HG03460 (cell line): Measurements from ENCODE around the gene ZFYVE21.

ENCODE experiments used
- ATAC-seq: cut with Tn5 transposase; IDR thresholded peaks from one replicate; pipeline ENCODE4 v1.9.1; 2021; ENCODE audit not compliant: unreplicated experiment

The ZFYVE21 gene

GRCh38 chr14:103715052-103716000, at the start of gene ZFYVE21, which contains the start of gene XRCC3:
Gene ZFYVE21, plus strand, starts transcription at chr14:103715810. Its CDS starts 32 bp downstream, at chr14:103715842.
Gene XRCC3, minus strand, starts transcription at chr14:103715451. Its CDS starts 4,364 bp downstream, at chr14:103711087.
- peak; percentile 93 for ATAC-seq

DNA sequence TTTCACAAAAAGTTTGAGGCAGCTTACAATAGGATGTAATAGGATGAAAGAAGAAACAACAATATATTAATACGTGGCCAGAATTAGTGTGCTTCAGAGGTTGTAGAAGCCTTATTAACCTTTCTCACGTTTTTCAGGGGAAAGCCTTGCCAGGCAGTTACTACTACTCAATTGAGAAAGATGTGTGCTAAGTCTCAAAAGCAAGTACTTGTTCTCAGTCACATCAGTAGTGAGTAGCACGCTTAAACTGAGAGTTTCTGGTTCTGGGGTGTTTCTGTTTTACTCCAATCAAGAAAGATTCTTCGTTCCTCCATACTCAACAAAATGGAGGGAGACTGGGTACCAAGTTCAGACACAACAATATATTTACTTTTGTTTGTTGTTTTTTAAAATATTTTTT, 47.9 kb upstream of the ZFYVE21 start:
- ATAC-seq, result no peak

DNA sequence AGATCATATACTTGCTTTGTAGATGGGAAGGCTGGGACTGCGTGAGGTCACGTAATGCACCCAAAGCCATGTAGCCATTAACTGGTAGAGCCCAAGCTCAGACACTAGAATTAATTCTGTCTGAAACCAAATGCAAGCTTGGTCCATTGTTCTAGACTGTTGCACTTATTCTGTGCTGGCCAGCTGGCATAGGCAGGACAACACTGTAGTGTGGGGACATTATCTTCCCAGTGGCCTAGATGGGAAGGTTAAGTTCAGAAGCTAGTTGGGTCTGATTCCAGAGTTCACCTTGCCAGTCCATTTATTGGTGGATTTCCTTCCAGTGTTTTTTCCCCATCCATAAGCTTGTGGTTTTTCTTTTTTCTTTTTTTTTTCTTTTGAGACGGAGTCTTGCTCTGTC, 47.5 kb upstream of the ZFYVE21 start:
- ATAC-seq, result no peak

- no peak for ATAC-seq
Measured at GRCh38 chr14:103669370-103669769, 46.2 kb upstream of the ZFYVE21 start.

GRCh38 chr14:103671911-103672310, 43.7 kb upstream of the ZFYVE21 start:
- no peak for ATAC-seq

DNA sequence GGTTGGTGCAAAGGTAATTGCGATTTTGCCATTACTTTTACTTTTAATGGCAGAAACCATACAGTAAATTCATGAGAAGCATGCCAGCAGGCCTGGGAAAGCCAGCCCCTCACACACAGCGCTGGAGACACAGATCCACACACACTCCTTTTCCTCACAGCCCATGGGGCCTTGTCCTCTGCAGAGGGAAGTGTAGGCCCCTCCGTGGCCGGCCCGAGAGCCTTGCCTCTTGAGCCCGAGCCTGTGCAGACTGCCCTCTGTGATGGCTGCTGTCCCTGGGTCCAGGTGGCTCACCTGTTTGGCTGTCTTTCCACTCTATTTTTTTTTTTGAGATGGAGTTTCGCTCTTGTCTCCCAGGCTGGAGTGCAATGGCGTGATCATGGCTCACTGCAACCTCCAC, 39.7 kb upstream of the ZFYVE21 start:
- no peak for ATAC-seq

DNA sequence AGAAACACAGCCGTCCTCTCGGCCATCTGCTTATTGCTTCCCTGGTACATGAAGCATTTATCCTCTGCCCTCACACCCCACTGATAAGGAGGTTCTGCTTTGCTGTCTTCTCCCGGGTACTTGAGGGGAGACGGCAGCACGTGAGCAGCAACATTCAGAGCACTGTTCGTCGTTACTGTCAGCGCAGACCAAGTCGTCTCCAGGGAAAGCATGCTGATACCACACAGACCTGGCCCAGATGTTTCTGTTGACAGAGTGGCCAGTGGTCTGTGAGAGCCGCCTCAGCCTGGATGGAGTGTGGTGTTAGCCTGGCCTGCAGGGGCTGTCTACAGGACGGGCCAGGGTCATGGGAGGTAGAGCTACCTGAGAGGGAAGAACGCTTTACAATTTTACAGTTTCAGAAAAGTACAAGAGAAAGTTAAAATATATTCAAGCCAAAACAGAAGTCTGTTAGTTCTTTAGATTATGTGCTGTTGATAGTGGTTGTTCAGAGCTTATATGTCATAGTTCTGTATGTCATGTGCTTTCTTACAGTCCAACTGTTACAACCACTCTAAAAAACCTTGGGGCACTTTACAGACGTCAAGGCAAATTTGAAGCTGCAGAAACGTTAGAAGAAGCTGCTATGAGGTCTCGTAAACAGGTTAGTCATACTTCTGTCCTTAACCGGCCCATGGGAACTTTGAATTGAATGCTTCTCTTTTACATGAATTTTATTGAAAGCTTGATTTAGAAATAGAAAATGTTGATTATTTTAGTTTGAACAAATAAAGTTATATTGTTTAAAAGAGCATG, 38.5 kb upstream of the ZFYVE21 start:
- ATAC-seq, result no peak

- ATAC-seq, result peak; percentile 73
Measured at GRCh38 chr14:103679351-103679750, 36.3 kb upstream of the ZFYVE21 start.

GRCh38 chr14:103680491-103681231, 34.9 kb upstream of the ZFYVE21 start:
- no peak for ATAC-seq

- no peak for ATAC-seq
Measured at GRCh38 chr14:103683139-103683538, 32.5 kb upstream of the ZFYVE21 start.

DNA sequence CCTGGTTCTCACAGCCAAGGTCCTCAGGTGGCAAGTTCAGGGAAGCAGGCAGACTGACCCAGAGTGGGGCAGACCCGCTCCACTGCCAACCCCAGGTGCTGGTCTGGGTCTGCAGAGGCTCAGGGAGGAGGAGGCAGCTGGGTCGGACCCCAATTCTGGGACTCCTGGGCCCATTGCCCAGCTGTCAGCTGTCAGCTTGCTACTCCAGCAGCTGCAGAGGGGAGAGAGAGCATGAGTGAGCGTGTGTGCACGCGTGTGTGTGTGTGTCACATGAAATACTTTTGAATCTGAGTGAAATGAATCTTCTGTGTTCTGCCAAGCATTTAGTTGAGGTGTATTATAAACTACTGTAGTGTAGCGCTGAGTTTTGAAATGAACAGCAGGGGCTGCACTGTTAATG, 31.1 kb upstream of the ZFYVE21 start:
- ATAC-seq, result no peak

DNA sequence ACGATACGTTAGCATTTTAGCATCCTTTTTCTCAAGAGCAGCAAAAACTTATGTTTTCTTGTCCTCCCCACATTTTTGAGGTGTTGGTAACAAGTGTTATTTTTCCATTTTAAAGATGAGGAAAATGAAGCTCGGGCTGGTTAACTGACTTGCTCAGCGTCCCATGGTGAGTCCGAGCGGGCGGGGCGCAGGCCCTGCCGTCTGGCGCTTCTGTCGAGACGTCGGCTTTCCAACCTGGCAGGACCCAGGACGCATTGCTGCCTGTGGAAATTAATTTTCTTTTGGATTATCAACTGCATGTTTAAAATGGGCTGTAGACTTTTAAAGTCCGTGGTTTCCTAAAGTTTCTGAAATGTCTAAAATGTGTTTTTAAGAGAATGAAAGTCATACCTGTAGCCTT, 30.7 kb upstream of the ZFYVE21 start:
- ATAC-seq, result no peak

DNA sequence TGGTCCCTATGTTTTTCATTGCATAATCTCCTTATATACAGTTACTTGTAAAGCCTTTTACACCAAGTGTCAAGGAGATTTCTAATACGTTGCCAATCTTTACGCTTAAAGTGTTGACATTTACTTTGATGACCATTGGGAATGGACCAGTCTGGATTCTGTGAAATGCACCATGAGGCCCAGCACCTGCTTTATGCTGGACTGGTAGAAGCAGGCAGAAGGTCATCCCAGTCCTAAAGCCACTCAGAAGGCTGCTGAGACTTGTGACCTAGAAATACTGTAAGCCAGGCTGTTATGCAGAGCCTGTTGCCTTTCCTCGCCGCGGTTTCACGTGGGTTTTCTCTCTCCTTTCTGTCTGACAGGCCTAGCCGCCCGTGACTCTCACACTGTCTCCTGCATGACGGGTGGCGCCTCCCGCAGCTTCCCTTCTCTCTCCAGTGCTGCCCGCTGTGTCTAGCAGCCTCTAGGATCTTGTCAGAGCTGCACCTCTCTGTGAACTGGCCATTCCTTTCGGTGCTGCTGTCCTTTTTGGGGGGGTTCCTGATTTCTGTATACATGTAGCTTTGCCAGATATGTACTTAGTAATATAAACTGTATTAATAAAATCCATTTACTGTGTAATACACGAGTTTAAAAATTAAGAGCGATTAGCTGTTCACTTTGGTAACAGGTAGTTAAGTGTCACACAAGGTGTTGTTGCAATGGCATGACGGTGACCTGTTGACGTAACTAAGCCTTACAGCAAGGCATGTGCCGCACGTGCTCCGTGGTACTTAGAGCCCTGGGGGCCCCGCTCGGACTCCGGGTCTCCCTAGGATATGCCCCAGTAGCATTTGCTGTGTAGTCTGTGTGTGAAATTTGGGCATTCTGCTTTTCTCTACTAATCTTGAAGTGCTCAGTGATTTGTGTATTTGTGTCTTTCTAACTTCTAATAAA, 30.1 kb upstream of the ZFYVE21 start:
- ATAC-seq, result no peak

DNA sequence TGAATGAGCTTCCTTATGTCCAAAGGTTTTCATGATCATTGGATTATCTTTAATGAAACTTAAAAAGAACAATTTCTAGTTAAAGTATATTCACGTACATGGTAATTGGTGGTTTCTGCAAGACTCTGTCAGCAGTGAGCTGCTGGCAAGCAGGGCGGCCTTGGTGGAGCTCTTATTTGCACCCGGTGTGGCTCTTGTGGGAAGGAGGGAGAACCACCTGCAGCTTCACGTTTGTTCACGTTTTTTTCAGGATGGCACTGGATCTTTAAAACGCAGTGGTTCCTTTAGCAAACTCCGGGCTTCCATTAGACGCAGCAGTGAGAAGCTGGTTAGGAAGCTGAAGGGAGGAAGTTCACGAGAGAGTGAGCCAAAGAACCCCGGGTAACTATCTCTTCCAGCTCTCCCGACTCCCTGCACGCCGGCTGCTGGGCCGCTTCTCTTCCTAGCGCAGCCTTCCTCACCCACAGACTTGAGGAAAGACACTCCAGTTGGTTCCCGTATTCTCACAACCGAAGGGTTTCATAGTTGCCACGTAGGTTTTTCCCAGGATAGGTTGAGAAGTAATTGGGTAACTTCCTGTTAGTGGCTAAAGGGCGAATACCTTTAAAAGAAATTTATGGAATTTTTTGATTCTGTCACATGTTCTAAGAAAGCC, 28.7 kb upstream of the ZFYVE21 start:
- no peak for ATAC-seq

GRCh38 chr14:103687712-103688111, 27.9 kb upstream of the ZFYVE21 start:
- ATAC-seq, result no peak

GRCh38 chr14:103688441-103688840, 27.2 kb upstream of the ZFYVE21 start:
- ATAC-seq, result no peak

DNA sequence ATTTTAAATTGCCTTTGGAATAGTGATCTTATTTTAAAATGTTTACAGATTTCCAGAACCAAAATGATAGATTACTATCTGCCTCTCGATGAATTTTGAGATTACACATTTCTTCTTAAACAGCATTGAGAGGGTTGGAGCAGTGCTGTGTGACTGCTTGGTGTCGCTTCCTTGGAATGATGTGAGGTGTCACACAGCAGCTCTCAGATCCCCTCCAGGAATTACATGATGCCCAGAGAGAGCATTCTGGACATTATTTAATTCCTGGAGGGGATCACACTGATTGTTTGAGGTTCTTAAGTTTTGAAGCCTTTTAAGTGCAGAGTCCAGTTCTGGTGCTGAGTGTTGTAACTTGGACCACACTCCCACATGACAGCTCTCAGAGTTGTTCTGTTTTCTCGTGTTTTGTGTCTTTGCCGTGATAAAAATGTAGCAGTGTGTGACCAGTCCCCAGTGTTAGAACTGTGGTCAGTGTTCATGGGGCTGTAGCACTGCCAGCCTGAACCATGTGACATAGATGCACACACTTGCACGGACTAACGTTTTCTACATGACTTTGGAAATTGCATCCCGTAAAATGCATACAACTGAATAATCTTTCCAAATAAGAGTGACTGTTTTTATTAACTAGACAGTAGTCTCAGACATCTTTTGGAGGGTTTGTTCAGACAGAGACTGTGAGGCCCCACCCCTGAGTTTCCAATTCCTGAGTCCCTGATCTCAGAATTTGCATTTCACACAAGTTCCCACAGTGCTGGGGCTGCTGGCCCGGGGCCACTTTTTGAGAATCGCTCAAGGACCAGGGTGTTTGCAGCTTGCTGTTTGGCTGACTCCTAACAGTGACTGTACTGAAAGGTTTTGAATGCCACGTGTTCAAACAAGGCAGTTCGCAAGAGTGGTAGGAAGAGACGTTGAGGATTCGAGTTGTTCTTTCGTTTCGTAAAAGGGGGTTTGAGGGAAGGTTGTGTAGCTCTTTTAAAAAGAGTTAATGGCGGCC, 26.4 kb upstream of the ZFYVE21 start:
- ATAC-seq, result no peak

DNA sequence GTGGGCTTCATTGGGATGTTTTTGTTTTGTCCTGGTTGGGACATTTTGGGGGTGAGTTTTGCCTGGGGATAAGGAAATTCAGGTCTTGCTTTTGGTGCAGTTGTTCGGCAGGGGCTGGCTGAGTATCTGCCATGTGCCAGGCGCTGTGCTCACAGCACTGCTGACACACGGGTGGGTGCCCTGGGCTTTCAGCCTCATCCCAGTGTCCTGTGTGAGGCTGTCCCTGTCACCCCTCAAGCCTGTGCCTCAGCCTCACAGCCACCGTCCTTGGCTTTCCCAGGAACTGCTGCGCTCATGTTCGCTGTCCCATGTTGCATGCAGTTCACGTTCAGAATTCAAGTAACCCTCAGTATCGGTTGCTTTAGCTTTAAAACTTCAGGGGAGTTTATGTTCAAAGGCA, 25.3 kb upstream of the ZFYVE21 start:
- ATAC-seq, result no peak
